ENCODE results near the gene XPR1.

The XPR1 gene

GRCh38 chr1:180932378-180932777 lies 300.6 kb downstream of the XPR1 start:
- DNase-seq (ENCODE audit: low read depth): no peak

GRCh38 chr1:180933141-180933540 lies 301.3 kb downstream of the XPR1 start:
- no peak for DNase-seq (ENCODE audit: low read depth)

GRCh38 chr1:180934563-180934962 lies 302.7 kb downstream of the XPR1 start:
- DNase-seq (ENCODE audit: low read depth): no peak

- no peak for DNase-seq (ENCODE audit: low read depth)
Measured at GRCh38 chr1:180935326-180936109, 303.7 kb downstream of the XPR1 start.

GRCh38 chr1:180936110-180937011 lies 304.5 kb downstream of the XPR1 start:
- no peak for DNase-seq (ENCODE audit: low read depth)

- DNase-seq (ENCODE audit: low read depth): no peak
Measured at GRCh38 chr1:180937012-180937372, 305.2 kb downstream of the XPR1 start.

GRCh38 chr1:180937624-180938225 lies 305.9 kb downstream of the XPR1 start:
- no peak for DNase-seq (ENCODE audit: low read depth)

- DNase-seq (ENCODE audit: low read depth): no peak
Measured at GRCh38 chr1:180939073-180939710, 307.4 kb downstream of the XPR1 start.

- DNase-seq (ENCODE audit: low read depth): no peak
Measured at GRCh38 chr1:180939711-180940103, 307.9 kb downstream of the XPR1 start.
